K562 (cell line): ENCODE results near the gene FADS1. TPM values are rescaled to one million over a fixed set of nuclear protein-coding genes. Genes with fewer than 3 reads are reported as not detected.

Experiments
- BCOR ChIP-seq: fragments of 450-650 bp; IDR thresholded peaks from 2 replicates; pipeline ENCODE4 v1.6.1; 2016
- BRD9 ChIP-seq: fragments of 450-650 bp; IDR thresholded peaks from 2 replicates; pipeline ENCODE4 v1.6.1; 2018; ENCODE audit warnings: low read depth; ENCODE audit not compliant: partially characterized antibody
- MCM2 ChIP-seq: fragments of 450-650 bp; IDR thresholded peaks from 2 replicates; pipeline ENCODE4 v1.6.1; 2017; ENCODE audit warnings: low read depth, mild to moderate bottlenecking
- MYC ChIP-seq, 2 experiments: fragments of 250-450 bp in 1 of 2; sonication (Bioruptor Pico) in 1 of 2; IDR thresholded peaks; 2 replicates each; pipeline versions ENCODE4 v1.5.1 to v1.6.1; 2012 to 2021; ENCODE audit warnings: low read depth in 2 of 2, borderline replicate concordance in 1 of 2, improper control_type of control experiment in 1 of 2, low read length in 1 of 2, mild to moderate bottlenecking in 1 of 2, moderate library complexity in 1 of 2
- POLR2A ChIP-seq: fragments of 450-650 bp; conservative IDR thresholded peaks from 2 replicates; pipeline ENCODE4 v1.6.1; 2016
- PTRF ChIP-seq: fragments of 450-650 bp; IDR thresholded peaks from 2 replicates; pipeline ENCODE4 v1.6.1; 2016; ENCODE audit warnings: mild to moderate bottlenecking, missing genetic modification characterization, missing compliant biosample characterization
- SMARCC2 ChIP-seq: fragments of 450-650 bp; IDR thresholded peaks from 2 replicates; pipeline ENCODE4 v1.6.1; 2017; ENCODE audit warnings: antibody characterized with exemption, moderate library complexity, mild to moderate bottlenecking, low read depth
- SRSF9 ChIP-seq: fragments of 200-400 bp; formaldehyde crosslinking; IDR thresholded peaks from 2 replicates; pipeline ENCODE4 v1.6.1; 2017; ENCODE audit warnings: low read depth, low read length, borderline replicate concordance
- ZBTB26 ChIP-seq: fragments of 450-650 bp; formaldehyde crosslinking; IDR thresholded peaks from 2 replicates; pipeline ENCODE4 v1.4.0; 2022; ENCODE audit warnings: missing genetic modification characterization
- ZEB2 ChIP-seq: fragments of 450-650 bp; IDR thresholded peaks from 2 replicates; pipeline ENCODE4 v1.6.1; 2016
- ZFP1 ChIP-seq: fragments of 450-650 bp; formaldehyde crosslinking; IDR thresholded peaks from 2 replicates; pipeline ENCODE4 v1.4.0; 2020; ENCODE audit warnings: mild to moderate bottlenecking, mixed read lengths
- polyA plus RNA-seq, 8 experiments: library from polyadenylated mRNA; depleted of rRNA in 4 of 8; stranded (reverse) in 5 of 8; unstranded in 3 of 8; fragments of >200 nt; fragmentation: Nextera tagmentation in 2 of 8; fragmentation: Illumina TruSeq in 1 of 8; extraction: Ambion mirVana in 2 of 8; extraction: Trizol in 1 of 8; gene quantifications; 2 replicates each; pipeline versions ENCODE4 v1.2.1 to v1.2.3, GENCODE V29; 2011 to 2014; ENCODE audit warnings: inconsistent platforms in 1 of 8, missing spikeins in 1 of 8
- total RNA-seq, 7 experiments: library from RNA; depleted of rRNA in 6 of 7; stranded (reverse); fragments of >200 nt in 6 of 7; fragmentation: Illumina TruSeq in 2 of 7; extraction: Trizol in 2 of 7; gene quantifications; 2 replicates each; pipeline versions ENCODE4 v1.2.1 to v1.2.3, GENCODE V29; 2011 to 2021; ENCODE audit warnings: low replicate concordance in 1 of 7
- TF ChIP-seq, protein P1 (sequence below): IDR thresholded peaks from 2 replicates; pipeline ENCODE4 v1.6.1; 2014; ENCODE audit warnings: antibody characterized with exemption
- TF ChIP-seq, protein P2 (sequence below), 2 experiments: fragments of 450-650 bp in 1 of 2; sonication (generic) in 1 of 2; formaldehyde crosslinking in 1 of 2; IDR thresholded peaks; 2 replicates each; pipeline versions ENCODE4 v1.7.1 to v1.9.0; 2016 to 2022; ENCODE audit warnings: inconsistent platforms in 1 of 2, mild to moderate bottlenecking in 1 of 2, missing genetic modification reagents in 1 of 2
- TF ChIP-seq, protein P3 (sequence below): fragments of 450-650 bp; IDR thresholded peaks from 2 replicates; pipeline ENCODE4 v1.7.0; 2016; ENCODE audit warnings: borderline replicate concordance

Gene FADS1
- total and polyA plus RNA-seq, 9 of the 15 experiments (the other 6 are each of a cell fraction or from before 2014, with no cell fraction given): 110 to 864 (median 364) TPM

GRCh38 chr11:61814247-61814957, 2.4 kb downstream of the FADS1 start (continued):
- TF ChIP-seq, protein P1, sequence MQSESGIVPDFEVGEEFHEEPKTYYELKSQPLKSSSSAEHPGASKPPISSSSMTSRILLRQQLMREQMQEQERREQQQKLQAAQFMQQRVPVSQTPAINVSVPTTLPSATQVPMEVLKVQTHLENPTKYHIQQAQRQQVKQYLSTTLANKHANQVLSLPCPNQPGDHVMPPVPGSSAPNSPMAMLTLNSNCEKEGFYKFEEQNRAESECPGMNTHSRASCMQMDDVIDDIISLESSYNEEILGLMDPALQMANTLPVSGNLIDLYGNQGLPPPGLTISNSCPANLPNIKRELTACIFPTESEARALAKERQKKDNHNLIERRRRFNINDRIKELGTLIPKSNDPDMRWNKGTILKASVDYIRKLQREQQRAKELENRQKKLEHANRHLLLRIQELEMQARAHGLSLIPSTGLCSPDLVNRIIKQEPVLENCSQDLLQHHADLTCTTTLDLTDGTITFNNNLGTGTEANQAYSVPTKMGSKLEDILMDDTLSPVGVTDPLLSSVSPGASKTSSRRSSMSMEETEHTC: no peak
- TF ChIP-seq, protein P2, sequence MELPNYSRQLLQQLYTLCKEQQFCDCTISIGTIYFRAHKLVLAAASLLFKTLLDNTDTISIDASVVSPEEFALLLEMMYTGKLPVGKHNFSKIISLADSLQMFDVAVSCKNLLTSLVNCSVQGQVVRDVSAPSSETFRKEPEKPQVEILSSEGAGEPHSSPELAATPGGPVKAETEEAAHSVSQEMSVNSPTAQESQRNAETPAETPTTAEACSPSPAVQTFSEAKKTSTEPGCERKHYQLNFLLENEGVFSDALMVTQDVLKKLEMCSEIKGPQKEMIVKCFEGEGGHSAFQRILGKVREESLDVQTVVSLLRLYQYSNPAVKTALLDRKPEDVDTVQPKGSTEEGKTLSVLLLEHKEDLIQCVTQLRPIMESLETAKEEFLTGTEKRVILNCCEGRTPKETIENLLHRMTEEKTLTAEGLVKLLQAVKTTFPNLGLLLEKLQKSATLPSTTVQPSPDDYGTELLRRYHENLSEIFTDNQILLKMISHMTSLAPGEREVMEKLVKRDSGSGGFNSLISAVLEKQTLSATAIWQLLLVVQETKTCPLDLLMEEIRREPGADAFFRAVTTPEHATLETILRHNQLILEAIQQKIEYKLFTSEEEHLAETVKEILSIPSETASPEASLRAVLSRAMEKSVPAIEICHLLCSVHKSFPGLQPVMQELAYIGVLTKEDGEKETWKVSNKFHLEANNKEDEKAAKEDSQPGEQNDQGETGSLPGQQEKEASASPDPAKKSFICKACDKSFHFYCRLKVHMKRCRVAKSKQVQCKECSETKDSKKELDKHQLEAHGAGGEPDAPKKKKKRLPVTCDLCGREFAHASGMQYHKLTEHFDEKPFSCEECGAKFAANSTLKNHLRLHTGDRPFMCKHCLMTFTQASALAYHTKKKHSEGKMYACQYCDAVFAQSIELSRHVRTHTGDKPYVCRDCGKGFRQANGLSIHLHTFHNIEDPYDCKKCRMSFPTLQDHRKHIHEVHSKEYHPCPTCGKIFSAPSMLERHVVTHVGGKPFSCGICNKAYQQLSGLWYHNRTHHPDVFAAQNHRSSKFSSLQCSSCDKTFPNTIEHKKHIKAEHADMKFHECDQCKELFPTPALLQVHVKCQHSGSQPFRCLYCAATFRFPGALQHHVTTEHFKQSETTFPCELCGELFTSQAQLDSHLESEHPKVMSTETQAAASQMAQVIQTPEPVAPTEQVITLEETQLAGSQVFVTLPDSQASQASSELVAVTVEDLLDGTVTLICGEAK (IDR thresholded peaks at IDR 0.05): peak; percentile 24; the same call in 1 of the 2 replicates
- TF ChIP-seq, protein P2 (CRISPR knock-in tag; IDR thresholded peaks at IDR 0.05): no peak
- TF ChIP-seq BCOR: no peak
- no peak for TF ChIP-seq SRSF9
- TF ChIP-seq, protein P3, sequence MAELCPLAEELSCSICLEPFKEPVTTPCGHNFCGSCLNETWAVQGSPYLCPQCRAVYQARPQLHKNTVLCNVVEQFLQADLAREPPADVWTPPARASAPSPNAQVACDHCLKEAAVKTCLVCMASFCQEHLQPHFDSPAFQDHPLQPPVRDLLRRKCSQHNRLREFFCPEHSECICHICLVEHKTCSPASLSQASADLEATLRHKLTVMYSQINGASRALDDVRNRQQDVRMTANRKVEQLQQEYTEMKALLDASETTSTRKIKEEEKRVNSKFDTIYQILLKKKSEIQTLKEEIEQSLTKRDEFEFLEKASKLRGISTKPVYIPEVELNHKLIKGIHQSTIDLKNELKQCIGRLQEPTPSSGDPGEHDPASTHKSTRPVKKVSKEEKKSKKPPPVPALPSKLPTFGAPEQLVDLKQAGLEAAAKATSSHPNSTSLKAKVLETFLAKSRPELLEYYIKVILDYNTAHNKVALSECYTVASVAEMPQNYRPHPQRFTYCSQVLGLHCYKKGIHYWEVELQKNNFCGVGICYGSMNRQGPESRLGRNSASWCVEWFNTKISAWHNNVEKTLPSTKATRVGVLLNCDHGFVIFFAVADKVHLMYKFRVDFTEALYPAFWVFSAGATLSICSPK: no peak
- no peak for TF ChIP-seq POLR2A
- TF ChIP-seq BRD9: peak; percentile 84
- 0 out of 2 replicates have a peak, but pooled peaks have one; percentile 20 for TF ChIP-seq ZEB2
- 0 out of 2 replicates have a peak, but pooled peaks have one; percentile 19 for TF ChIP-seq SMARCC2
- no peak for TF ChIP-seq MCM2
- peak; percentile 42; the same call in 1 of the 2 replicates for TF ChIP-seq ZBTB26
- TF ChIP-seq ZFP1 (CRISPR knock-in tag): no peak
- no peak for TF ChIP-seq MYC (IDR thresholded peaks at IDR 0.05; ENCODE audit: low read depth, low read length)
- peak; percentile 63; the same call in 1 of the 2 replicates for TF ChIP-seq MYC (CRISPR knock-in tag; IDR thresholded peaks at IDR 0.05; ENCODE audit: borderline replicate concordance, low read depth)
- TF ChIP-seq PTRF (tag): no peak
